ENCODE data around the gene ABLIM2.

Gene ABLIM2

GRCh38 chr4:8019396-8020365, 138.9 kb downstream of the ABLIM2 start:
- DNase-seq, result no peak

- DNase-seq, result no peak
Observed at GRCh38 chr4:8016527-8016926, 142.1 kb downstream of the ABLIM2 start.

GRCh38 chr4:8015512-8015911, 143.1 kb downstream of the ABLIM2 start:
- no peak for DNase-seq

GRCh38 chr4:8013976-8014726, 144.5 kb downstream of the ABLIM2 start:
- DNase-seq, result no peak

GRCh38 chr4:8012517-8012916, 146.1 kb downstream of the ABLIM2 start:
- no peak for DNase-seq

- no peak for DNase-seq
Observed at GRCh38 chr4:8010618-8011017, 148.0 kb downstream of the ABLIM2 start.

GRCh38 chr4:8009710-8010511, 148.7 kb downstream of the ABLIM2 start:
- DNase-seq, result no peak

GRCh38 chr4:8009097-8009496, 149.5 kb downstream of the ABLIM2 start:
- DNase-seq, result no peak

GRCh38 chr4:8008391-8008790, 150.2 kb downstream of the ABLIM2 start:
- DNase-seq, result no peak

GRCh38 chr4:8007581-8007980, 151.0 kb downstream of the ABLIM2 start:
- DNase-seq, result no peak

- DNase-seq, result no peak
Observed at GRCh38 chr4:8006471-8006870, 152.1 kb downstream of the ABLIM2 start.

GRCh38 chr4:8005814-8006215, 152.8 kb downstream of the ABLIM2 start:
- DNase-seq, result no peak

- no peak for DNase-seq
Observed at GRCh38 chr4:8005033-8005808, 153.4 kb downstream of the ABLIM2 start.

- no peak for DNase-seq
Observed at GRCh38 chr4:8004066-8004465, 154.5 kb downstream of the ABLIM2 start.

GRCh38 chr4:8002525-8003309, 155.9 kb downstream of the ABLIM2 start:
- DNase-seq, result no peak

- DNase-seq, result no peak
Observed at GRCh38 chr4:8001564-8002355, 156.9 kb downstream of the ABLIM2 start.

- DNase-seq, result no peak
Observed at GRCh38 chr4:8000721-8001491, 157.7 kb downstream of the ABLIM2 start.

GRCh38 chr4:8000247-8000646, 158.4 kb downstream of the ABLIM2 start:
- no peak for DNase-seq

- DNase-seq, result no peak
Observed at GRCh38 chr4:7999695-8000094, 158.9 kb downstream of the ABLIM2 start.

GRCh38 chr4:7999279-7999678, 159.3 kb downstream of the ABLIM2 start:
- no peak for DNase-seq
